Measurements from ENCODE around the gene ANK3. TPM values are rescaled to one million over a fixed set of nuclear protein-coding genes. Genes with fewer than 3 reads are reported as not detected.

Gene ANK3
- total RNA-seq, 4 donors from 2014 or later, result 34.8 to 91.3 (median 56.7) TPM

GRCh38 chr10:60138842-60139241 lies 250.8 kb downstream of the ANK3 start:
- no peak for DNase-seq
- Histone ChIP-seq H3K27me3 (no peaks in the 10 kb centered on the region), H3K9me3 (no peaks in the 10 kb centered on the region), H3K36me3 (no peaks in the 10 kb centered on the region), H3K4me3 (peak overlapping the region; percentile 33 to 34), H3K27ac (peak overlapping the region; percentile 78 to 86), H3K4me1 (no peaks in the 10 kb centered on the region)
- TF ChIP-seq, protein P1, sequence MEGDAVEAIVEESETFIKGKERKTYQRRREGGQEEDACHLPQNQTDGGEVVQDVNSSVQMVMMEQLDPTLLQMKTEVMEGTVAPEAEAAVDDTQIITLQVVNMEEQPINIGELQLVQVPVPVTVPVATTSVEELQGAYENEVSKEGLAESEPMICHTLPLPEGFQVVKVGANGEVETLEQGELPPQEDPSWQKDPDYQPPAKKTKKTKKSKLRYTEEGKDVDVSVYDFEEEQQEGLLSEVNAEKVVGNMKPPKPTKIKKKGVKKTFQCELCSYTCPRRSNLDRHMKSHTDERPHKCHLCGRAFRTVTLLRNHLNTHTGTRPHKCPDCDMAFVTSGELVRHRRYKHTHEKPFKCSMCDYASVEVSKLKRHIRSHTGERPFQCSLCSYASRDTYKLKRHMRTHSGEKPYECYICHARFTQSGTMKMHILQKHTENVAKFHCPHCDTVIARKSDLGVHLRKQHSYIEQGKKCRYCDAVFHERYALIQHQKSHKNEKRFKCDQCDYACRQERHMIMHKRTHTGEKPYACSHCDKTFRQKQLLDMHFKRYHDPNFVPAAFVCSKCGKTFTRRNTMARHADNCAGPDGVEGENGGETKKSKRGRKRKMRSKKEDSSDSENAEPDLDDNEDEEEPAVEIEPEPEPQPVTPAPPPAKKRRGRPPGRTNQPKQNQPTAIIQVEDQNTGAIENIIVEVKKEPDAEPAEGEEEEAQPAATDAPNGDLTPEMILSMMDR (IDR thresholded peaks at IDR 0.05), result no peak
- no peak for TF ChIP-seq POLR2A (IDR thresholded peaks at IDR 0.05)
- intact Hi-C loops (cut with DNase I; ENCODE audit: low total_unique reads), result no loop called here

DNA sequence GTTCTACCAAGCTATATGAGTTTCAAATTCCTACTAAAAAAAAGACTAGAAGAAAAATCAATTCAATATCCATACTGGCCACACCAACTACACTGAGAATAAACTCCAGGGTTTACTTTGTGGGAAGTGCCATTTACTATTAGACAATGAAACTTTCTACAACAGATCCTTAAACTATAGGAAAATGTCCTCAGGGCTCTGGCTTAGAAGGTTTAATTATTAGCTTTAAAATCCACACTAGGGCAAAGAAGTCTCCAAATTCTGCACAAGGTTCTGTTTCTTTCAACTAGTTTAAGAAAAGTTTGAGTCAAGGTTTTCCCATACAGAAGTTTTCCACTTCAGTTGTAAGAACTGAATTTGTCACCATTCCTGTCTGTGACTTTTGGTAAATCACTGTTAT lies 251.6 kb downstream of the ANK3 start:
- no peaks in the 10 kb centered on the region for H3K27me3 ChIP-seq
- H3K9me3 ChIP-seq, result no peaks in the 10 kb centered on the region
- no peaks in the 10 kb centered on the region for H3K4me1 ChIP-seq
- DNase-seq, result no peak
- H3K36me3 ChIP-seq, result no peaks in the 10 kb centered on the region
- no peak overlapping the region for H3K4me3 ChIP-seq
- H3K27ac ChIP-seq, result peak overlapping the region; percentile 20 to 86
- intact Hi-C loops (cut with DNase I; ENCODE audit: low total_unique reads), result no loop called here
- no peak for TF ChIP-seq POLR2A (IDR thresholded peaks at IDR 0.05)
- TF ChIP-seq, protein P1 (IDR thresholded peaks at IDR 0.05), result no peak

- Histone ChIP-seq H3K4me3 (no peak overlapping the region), H3K27me3 (no peaks in the 10 kb centered on the region), H3K4me1 (no peaks in the 10 kb centered on the region), H3K9me3 (no peaks in the 10 kb centered on the region), H3K27ac (peak overlapping the region; percentile 20 to 86), H3K36me3 (no peaks in the 10 kb centered on the region)
- no peak for TF ChIP-seq POLR2A (IDR thresholded peaks at IDR 0.05)
- intact Hi-C loops (cut with DNase I; ENCODE audit: low total_unique reads), result no loop called here
- DNase-seq, result no peak
Measured at GRCh38 chr10:60137292-60137992, 252.2 kb downstream of the ANK3 start.

GRCh38 chr10:60135020-60135419 lies 254.7 kb downstream of the ANK3 start:
- Histone ChIP-seq H3K4me3 (no peak overlapping the region), H3K27ac (peak overlapping the region; percentile 67 to 86)
- no peak for TF ChIP-seq POLR2A (IDR thresholded peaks at IDR 0.05)
- TF ChIP-seq, protein P1 (IDR thresholded peaks at IDR 0.05), result no peak

GRCh38 chr10:60134548-60134947 lies 255.1 kb downstream of the ANK3 start:
- Histone ChIP-seq H3K27ac (peak overlapping the region; percentile 67 to 86), H3K27me3 (no peaks in the 10 kb centered on the region), H3K4me3 (no peak overlapping the region), H3K9me3 (no peaks in the 10 kb centered on the region), H3K36me3 (no peaks in the 10 kb centered on the region), H3K4me1 (no peaks in the 10 kb centered on the region)
- intact Hi-C loops (cut with DNase I; ENCODE audit: low total_unique reads), result no loop called here
- TF ChIP-seq POLR2A (IDR thresholded peaks at IDR 0.05), result no peak
- TF ChIP-seq, protein P1 (IDR thresholded peaks at IDR 0.05), result no peak
- DNase-seq, result no peak

More at GRCh38 chr10:60135020-60135419, 254.7 kb downstream of the ANK3 start:
- Histone ChIP-seq H3K9me3 (no peaks in the 10 kb centered on the region), H3K4me1 (no peaks in the 10 kb centered on the region), H3K36me3 (no peaks in the 10 kb centered on the region), H3K27me3 (no peaks in the 10 kb centered on the region)
- no peak for DNase-seq
- intact Hi-C loops (cut with DNase I; ENCODE audit: low total_unique reads), result no loop called here

Data from uterus (tissue), 4 donors.